OCI-LY1 (cell line): Measurements from ENCODE around the gene PROSER2.

Experiments used
- H2AFZ ChIP-seq: fragments of 200-600 bp; sonication (generic), shearing (Covaris generic); 2 replicates; pipeline ENCODE4 v1.6.0; 2014; ENCODE audit warnings: antibody characterized with exemption, mild to moderate bottlenecking, low read length
- H3F3A ChIP-seq: fragments of 200-600 bp; sonication (generic), shearing (Covaris generic); 2 replicates; pipeline ENCODE4 v1.6.0; 2014; ENCODE audit warnings: mild to moderate bottlenecking, antibody characterized with exemption, low read length, moderate library complexity; ENCODE audit not compliant: insufficient read depth
- H3K27ac ChIP-seq: fragments of 200-600 bp; sonication (generic); 2 replicates; pipeline ENCODE4 v1.5.1; 2014; ENCODE audit warnings: low read length, mixed run types, mild to moderate bottlenecking, low read depth; ENCODE audit not compliant: poor library complexity, severe bottlenecking
- H3K27me3 ChIP-seq: fragments of 200-600 bp; sonication (generic); 2 replicates; pipeline ENCODE4 v1.6.0; 2014; ENCODE audit warnings: antibody characterized with exemption, mild to moderate bottlenecking, low read length, moderate library complexity; ENCODE audit not compliant: insufficient read depth
- H3K36me3 ChIP-seq: fragments of 200-600 bp; sonication (generic); 2 replicates; pipeline ENCODE4 v1.6.1; 2014; ENCODE audit warnings: mild to moderate bottlenecking, antibody characterized with exemption, low read length, moderate library complexity, mixed read lengths; ENCODE audit not compliant: insufficient read depth
- H3K4me1 ChIP-seq: fragments of 200-600 bp; sonication (generic); 2 replicates; pipeline ENCODE4 v1.5.1; 2014; ENCODE audit warnings: mild to moderate bottlenecking, low read length, moderate library complexity; ENCODE audit not compliant: insufficient read depth, severe bottlenecking
- H3K4me2 ChIP-seq: fragments of 200-600 bp; sonication (generic), shearing (Covaris generic); 2 replicates; pipeline ENCODE4 v1.6.1; 2014; ENCODE audit warnings: low read length
- H3K4me3 ChIP-seq: fragments of 200-600 bp; sonication (generic); 2 replicates; pipeline ENCODE4 v1.5.1; 2014; ENCODE audit warnings: low read length, low read depth, mild to moderate bottlenecking, mixed read lengths; ENCODE audit not compliant: poor library complexity, severe bottlenecking
- H3K79me2 ChIP-seq: fragments of 200-600 bp; shearing (Covaris generic); 2 replicates; pipeline ENCODE4 v1.6.1; 2016; ENCODE audit warnings: mixed run types, low read length, mixed read lengths; ENCODE audit not compliant: insufficient read depth
- H3K9ac ChIP-seq: fragments of 200-600 bp; sonication (generic), shearing (Covaris generic); 2 replicates; pipeline ENCODE4 v1.6.1; 2014; ENCODE audit warnings: mild to moderate bottlenecking, low read length, mixed read lengths
- H3K9me2 ChIP-seq: fragments of 200-600 bp; sonication (generic), shearing (Covaris generic); 2 replicates; pipeline ENCODE4 v1.6.1; 2014; ENCODE audit warnings: low read depth, mild to moderate bottlenecking, low read length, mixed read lengths
- H3K9me3 ChIP-seq: fragments of 200-600 bp; shearing (Covaris generic); 2 replicates; pipeline ENCODE4 v1.6.1; 2014; ENCODE audit warnings: low read length, mixed read lengths
- H4K20me1 ChIP-seq: fragments of 200-600 bp; sonication (generic), shearing (Covaris generic); 2 replicates; pipeline ENCODE4 v1.6.0; 2016; ENCODE audit warnings: mild to moderate bottlenecking, low read length; ENCODE audit not compliant: insufficient read depth
- EZH2 ChIP-seq: fragments of 200-600 bp; sonication (generic), shearing (Covaris generic); IDR thresholded peaks from 2 replicates; pipeline ENCODE4 v1.8.0; 2017; ENCODE audit warnings: borderline replicate concordance, mixed run types, mild to moderate bottlenecking, antibody characterized with exemption, low read length, moderate library complexity, mixed read lengths
- TF ChIP-seq, protein P1 (sequence below): fragments of 200-600 bp; sonication (generic), shearing (Covaris generic); IDR thresholded peaks from 2 replicates; pipeline ENCODE4 v1.5.1; 2017; ENCODE audit warnings: mild to moderate bottlenecking, antibody characterized with exemption, low read length, moderate library complexity, mixed read lengths

The PROSER2 gene

DNA sequence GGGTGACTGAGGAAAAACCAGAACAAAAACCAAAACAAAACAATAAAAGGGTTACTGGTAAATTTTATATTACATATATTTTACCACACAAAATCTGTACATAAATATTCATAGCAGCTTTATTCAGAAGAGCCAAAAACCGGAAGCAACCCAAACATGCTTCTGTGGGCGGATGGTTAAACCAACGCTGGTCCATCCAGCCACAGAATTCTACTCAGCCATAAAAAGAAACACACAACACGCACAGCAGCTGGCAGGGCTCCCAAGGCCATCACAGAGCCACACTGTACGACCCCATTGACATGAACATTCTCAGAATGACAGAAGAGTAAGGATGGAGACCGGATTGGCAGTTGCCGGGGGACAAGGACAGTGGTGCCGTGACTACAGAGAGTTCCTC is 83.6 kb downstream of the PROSER2 start:
- Histone ChIP-seq H3K9me2 (no peaks in the 10 kb centered on the region), H3K4me3 (no peak overlapping the region), H3F3A (no peaks in the 10 kb centered on the region), H3K9ac (no peak overlapping the region), H3K27ac (no peak overlapping the region), H3K79me2 (no peaks in the 10 kb centered on the region), H2AFZ (no peak overlapping the region), H4K20me1 (no peaks in the 10 kb centered on the region), H3K4me2 (no peak overlapping the region), H3K9me3 (no peaks in the 10 kb centered on the region), H3K4me1 (no peaks in the 10 kb centered on the region), H3K36me3 (no peaks in the 10 kb centered on the region), H3K27me3 (peaks cover 7% of the 10 kb centered on the region)
- TF ChIP-seq EZH2: no peak
- TF ChIP-seq, protein P1, sequence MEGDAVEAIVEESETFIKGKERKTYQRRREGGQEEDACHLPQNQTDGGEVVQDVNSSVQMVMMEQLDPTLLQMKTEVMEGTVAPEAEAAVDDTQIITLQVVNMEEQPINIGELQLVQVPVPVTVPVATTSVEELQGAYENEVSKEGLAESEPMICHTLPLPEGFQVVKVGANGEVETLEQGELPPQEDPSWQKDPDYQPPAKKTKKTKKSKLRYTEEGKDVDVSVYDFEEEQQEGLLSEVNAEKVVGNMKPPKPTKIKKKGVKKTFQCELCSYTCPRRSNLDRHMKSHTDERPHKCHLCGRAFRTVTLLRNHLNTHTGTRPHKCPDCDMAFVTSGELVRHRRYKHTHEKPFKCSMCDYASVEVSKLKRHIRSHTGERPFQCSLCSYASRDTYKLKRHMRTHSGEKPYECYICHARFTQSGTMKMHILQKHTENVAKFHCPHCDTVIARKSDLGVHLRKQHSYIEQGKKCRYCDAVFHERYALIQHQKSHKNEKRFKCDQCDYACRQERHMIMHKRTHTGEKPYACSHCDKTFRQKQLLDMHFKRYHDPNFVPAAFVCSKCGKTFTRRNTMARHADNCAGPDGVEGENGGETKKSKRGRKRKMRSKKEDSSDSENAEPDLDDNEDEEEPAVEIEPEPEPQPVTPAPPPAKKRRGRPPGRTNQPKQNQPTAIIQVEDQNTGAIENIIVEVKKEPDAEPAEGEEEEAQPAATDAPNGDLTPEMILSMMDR: no peak

DNA sequence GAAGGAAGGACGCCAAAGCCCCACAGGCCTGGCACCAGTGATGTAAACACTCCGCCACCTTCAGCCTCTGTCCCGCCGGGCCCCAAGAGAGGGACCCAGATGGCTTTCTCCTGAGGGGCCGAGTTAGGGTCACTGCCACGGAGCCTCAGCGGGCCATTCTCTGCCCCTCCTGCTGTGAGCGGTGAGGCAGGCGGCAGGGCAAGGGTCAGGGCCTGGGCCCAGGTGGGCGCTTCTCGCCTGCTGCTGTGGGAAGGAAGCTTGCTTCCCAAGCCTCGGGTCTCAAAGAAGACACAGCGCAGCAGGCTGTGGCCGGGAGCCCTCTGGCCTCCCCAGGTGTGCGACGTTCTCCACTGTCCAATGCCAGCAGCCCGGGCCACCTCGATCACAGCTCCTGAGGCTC is 84.8 kb downstream of the PROSER2 start:
- Histone ChIP-seq H3K27ac (no peak overlapping the region), H3K9me3 (no peaks in the 10 kb centered on the region), H4K20me1 (no peaks in the 10 kb centered on the region), H2AFZ (no peak overlapping the region), H3K4me2 (no peak overlapping the region), H3K4me1 (no peaks in the 10 kb centered on the region), H3F3A (no peaks in the 10 kb centered on the region), H3K4me3 (no peak overlapping the region), H3K27me3 (peaks cover 9% of the 10 kb centered on the region), H3K9ac (no peak overlapping the region), H3K9me2 (no peaks in the 10 kb centered on the region), H3K36me3 (no peaks in the 10 kb centered on the region), H3K79me2 (no peaks in the 10 kb centered on the region)
- TF ChIP-seq EZH2: no peak
- TF ChIP-seq, protein P1: no peak

DNA sequence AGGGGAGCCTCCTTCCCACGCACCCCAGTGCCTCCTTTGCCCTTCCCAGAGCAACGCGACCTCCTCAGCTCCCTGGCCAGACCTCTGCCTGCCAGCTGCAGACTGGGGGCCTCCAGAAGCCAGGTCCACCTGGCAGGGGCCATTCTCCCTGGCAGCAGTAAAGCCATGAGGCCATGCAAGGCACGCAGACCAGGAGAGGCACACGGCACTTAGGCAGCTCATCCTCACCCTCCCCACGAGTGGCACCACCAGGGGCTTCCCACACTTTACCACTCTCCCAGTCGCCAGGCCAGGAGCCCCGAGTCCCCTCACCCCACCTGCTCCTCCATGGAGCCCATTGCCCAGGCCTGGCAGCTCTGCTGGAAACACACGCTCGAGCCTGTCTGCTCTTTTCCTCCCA is 85.4 kb downstream of the PROSER2 start:
- Histone ChIP-seq H3K27ac (no peak overlapping the region), H2AFZ (no peak overlapping the region), H3K27me3 (peaks cover 9% of the 10 kb centered on the region), H3K4me2 (no peak overlapping the region), H3K9me3 (no peaks in the 10 kb centered on the region), H3K4me1 (no peaks in the 10 kb centered on the region), H3K9ac (no peak overlapping the region), H3K79me2 (no peaks in the 10 kb centered on the region), H3F3A (no peaks in the 10 kb centered on the region), H4K20me1 (no peaks in the 10 kb centered on the region), H3K36me3 (no peaks in the 10 kb centered on the region), H3K4me3 (no peak overlapping the region), H3K9me2 (no peaks in the 10 kb centered on the region)
- TF ChIP-seq EZH2: no peak
- TF ChIP-seq, protein P1: no peak
